GM19035 (cell line): Measurements from ENCODE around the gene MAGOHB.
A peak's percentile ranks its signal among the peaks of the same experiment; 100 is the strongest.
"Not testable (repeated sequence)": the region's sequence is repeated elsewhere in the genome, so short reads cannot be mapped to it uniquely, and the experiment has no call there.

ENCODE experiments used
- ATAC-seq: cut with Tn5 transposase; IDR thresholded peaks from one replicate; pipeline ENCODE4 v1.9.1; 2021; ENCODE audit not compliant: unreplicated experiment

MAGOHB gene

DNA sequence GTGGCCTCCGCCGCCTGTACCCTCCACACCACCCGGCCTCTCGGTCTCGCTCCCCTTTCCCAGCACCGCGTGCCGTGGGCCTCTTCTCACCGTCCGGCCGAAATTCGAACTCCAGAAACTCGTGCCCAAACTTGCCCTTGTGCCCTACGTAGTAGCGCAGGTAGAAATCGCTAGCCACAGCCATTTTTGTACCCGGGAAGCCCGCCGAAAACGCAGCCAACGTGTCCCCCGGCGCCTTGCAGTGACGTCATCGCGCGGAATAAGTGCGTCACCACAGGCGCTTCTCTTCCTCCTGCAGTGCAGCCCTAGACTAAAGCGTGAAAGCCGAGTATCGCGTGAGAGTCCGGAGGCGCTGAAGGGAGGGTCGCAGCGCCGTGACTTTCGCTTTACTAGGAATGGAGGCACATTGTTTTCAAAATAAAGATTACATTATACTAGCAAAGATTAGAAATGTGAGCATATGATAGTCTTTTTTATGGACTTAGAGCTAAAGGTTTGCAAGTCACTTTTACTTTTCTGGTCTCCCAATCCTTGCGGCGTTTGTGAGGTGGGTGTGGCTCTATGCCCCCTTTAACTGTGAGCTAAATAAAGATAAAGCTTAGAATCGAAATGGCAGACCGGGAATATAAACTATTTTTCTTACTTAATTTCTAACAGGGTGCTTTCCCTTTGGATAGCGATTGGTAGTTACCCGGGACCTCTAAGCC, at the start of gene MAGOHB:
Gene MAGOHB, minus strand, starts transcription at position 261 of the 707 bp plus-strand sequence. Its CDS starts 77 bp downstream, at position 184.
- ATAC-seq: peak; percentile 97

DNA sequence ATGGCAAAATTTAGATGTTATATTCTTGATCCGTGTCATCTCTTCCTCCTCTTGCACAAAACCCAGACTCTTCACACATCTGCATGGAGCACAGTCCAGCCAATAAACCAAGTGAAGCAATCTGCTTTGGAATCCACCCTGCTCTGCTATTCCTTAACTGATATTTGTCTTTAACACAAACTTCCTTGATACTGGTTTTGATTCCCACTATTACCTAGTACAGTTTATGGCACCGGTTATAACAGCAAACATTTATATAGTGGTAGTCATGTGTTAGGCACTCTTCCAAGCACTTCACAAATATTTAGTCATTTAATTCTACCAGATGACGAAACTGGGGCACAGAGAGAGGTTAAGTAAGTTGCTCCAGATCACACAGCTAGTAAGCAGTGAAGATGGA, 47.9 kb upstream of the MAGOHB start:
- no peak for ATAC-seq

DNA sequence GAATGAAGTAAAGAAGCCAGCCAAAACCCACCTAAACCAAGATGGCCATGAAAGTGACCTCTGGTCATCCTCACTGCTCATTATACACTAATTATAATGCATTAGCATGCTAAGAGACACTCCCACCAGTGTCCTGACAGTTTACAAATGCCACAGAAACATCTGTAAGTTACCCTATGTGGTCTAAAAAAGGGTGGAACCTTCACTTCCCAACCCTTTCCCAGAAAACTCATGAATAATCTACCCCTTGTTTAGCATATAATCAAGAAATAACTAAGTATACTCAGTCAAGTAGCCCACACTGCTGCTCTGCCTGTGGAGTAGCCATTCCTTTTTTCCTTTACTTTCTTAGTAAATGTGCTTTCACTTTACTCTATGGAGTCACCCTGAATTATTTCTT, 40.6 kb upstream of the MAGOHB start:
- no peak for ATAC-seq

DNA sequence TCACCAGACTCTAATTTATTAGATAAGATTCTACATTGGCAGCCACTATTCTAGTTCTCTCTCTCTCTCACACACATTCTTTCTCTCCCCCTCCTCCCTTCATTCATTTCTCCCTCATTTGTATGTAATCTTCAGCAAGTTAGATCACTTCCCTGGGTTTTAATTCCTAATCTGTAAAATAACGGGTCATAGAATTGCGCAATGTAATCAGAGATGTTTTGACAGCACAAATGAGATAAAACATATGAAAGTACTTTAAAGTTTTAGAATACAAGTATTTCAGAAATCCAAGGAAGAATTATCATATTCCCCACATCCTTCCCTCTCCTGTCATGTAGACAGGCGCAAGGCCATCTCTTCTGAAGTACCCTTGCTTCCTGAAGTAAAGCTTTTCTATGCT, 38.8 kb upstream of the MAGOHB start:
- no peak for ATAC-seq

DNA sequence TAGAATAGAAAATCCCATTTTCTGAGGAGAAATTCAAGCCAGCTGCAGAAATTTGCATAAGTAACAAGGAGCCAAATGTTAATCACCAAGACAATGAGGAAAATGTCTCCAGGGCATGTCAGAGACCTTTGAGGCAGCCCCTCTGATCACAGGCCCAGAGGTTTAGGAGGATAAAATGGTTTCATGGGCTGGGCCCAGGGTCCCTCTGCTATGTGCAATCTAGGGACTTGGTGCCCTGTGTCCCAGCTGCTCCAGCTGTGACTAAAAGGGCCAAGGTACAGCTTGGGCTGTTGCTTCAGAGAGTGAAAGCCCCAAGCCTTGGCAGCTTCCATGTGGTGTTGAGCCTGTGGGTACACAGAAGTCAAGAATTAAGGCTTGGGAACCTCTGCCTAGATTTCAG, 33.2 kb upstream of the MAGOHB start:
- not testable (repeated sequence) for ATAC-seq

DNA sequence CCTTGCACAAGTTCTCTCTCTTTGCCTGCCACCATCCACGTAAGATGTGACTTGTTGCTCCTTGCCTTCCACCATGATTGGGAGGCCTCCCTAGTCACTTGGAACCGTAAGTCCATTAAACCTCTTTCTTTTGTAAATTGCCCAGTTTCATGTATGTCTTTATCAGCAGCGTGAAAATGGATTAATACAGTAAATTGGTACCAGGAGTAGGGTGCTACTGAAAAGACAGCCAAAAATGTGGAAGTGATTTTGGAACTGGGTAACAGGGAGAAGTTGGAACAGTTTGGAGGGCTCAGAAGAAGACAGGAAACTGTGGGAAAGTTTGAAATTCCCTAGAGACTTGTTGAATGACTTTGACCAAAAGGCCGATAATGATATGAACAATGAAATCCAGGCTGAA, 32.5 kb upstream of the MAGOHB start:
- no peak for ATAC-seq

DNA sequence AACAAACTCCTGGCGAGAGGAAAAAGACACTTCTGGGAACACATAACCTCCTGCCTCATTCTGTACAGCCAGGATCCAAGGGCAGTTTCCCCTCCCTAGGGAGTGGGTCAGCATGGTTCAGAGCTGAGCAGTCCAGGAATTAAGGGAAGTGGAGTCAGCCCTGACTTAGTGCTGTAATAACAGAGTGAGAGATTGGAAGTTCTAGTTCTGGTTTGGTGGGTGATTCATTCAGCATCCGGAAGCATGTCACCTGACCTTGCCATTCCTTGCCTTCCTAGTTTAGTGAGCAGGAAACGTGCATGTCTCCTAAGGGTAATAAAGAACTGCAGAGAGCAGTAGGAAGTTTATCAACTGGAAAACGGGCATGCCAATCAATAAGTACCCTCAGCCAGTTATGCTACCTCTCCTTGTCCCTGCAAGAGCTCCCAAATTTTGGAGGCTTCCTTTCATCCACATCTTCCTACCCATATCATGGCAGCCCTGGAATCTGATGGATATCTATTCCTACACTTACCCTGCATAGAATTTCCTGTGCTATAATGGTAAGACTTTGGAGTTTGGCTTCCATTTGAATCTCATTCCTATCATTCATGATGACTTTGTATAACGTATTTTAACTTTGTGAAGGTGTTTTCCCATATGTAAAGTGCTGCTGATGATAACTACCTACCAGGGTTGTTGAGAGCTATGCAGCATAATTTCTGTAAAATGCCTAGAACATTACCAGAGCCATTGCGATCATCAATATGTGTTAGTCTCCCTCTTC, 28.5 kb upstream of the MAGOHB start:
- no peak for ATAC-seq

DNA sequence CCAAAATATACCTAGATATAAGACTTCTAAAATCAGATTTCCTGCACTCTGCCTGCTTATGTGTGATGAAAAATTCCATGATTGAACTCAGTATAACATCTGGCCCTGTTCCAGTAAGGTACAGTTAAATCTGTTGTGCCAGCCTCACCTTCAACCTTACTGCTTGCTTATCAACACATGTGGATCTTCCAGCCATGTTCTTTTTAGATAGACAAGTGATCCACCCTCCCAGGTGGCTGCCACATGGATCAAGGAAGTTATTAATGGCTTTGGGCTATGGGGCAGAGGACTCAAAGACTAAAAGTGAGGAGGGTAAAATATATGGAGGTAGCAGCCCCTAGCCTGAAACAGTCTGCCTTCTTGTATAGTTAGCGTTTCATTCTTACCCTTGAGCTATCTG, 25.3 kb upstream of the MAGOHB start:
- no peak for ATAC-seq

DNA sequence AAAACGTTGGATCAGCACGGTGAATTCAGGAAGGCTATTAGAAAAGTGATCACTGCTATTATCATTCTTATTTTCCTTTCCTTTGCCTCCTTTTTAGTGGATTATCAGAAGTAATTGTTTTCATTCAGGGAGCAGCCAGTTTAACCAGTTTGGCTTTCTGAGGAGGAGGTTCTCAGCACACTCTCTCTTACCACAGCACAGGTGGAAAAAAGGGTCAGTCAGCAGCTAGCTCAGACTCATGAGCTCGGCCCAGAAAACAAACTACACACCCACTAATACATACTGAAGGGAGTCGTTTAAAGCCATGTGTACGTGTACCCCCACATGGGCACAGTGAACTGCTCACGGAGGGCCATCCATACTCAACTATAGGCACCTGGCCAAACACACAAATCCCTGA, 23.2 kb upstream of the MAGOHB start:
- ATAC-seq: no peak

DNA sequence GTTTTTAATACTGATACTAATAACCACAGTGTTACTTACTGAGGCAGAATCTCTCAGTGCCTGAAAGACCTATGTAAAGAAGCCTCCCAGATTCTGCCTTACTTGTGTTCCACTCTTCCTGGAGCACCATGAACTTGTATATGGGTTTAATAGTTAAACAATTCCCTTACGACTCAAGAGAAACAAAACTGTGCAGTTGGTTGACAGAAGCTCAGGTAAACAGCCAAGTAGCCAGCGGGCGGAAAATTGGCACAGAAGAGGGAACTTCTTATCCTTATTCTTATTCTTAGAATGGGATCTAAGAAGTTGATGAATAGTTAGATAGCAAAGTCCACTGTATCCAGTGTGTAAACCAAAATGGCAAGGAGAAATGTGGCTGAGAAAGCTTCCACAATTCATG, 22.7 kb upstream of the MAGOHB start:
- no peak for ATAC-seq

DNA sequence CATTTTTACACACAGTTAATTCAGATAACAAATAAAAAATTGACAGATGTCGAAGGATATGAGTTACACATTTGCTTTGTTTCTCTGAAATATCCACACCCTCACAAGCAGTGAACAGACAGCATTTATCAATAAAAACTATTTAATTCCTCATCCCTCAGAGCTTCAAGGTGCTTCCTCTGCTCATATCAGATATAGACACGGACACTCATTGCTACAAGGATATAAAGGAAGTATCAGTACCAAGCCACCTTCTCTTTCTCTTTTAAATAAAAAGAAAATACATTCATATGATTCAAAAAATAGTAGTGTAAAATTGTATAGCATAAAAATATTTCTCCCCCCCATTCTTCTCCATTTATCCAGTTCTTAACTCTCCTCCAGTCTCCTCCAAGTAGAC, 21.9 kb upstream of the MAGOHB start:
- ATAC-seq: no peak

DNA sequence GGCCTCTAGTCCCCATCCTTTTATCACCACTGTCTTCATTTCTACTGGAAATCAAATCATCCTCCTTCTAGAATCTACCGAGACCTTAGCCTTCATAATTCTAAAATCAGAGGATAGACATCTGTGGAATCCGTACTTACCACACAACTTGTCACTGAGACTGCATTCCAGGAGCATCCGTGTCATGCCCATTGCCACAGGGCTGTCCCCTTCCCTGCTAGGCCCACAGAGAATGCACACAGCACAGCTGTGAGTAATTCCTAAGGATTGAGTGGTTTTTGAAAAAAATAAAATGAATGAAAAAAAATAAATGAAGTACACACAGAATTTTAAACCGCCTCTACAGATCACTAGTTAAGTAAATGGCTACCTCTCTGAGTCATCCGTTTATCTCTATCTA, 21.0 kb upstream of the MAGOHB start:
- no peak for ATAC-seq

DNA sequence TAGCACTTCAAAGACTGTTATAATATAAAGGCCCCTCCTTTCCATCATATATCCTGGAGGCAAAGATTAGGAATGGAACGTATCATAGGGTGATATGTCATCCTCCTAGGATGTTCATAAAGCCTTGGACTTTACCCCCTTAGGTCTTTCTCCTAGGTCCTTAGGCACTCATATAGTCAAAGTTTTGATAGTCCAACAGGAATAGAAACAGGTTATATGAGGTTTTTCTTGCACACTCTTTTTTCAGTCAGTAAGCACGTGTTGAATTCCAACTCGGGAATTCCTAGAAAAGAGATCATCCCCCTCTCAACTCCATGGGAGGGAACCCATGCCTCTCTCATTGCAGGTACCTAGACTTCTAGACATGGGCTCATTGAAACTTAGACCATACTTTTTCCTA, 20.1 kb upstream of the MAGOHB start:
- no peak for ATAC-seq

DNA sequence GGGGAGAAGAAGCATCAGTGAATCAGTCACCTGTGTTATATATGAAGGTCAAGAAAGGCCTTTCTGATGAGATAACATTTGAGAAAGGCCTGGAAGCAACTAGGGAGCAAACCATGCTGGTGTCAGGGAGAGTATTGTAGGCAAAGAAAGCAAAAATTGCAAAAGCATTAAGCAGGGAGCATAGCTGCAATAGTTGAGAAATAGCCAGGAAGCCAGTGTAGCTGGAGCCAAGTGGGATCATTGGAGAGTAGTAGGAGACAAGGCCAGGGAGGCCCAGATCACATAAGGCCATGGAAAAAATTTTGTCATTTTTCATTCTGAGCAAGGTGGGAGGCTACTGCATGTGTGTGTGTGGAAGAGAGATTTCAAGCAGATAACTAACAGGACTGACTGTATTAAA, 18.8 kb upstream of the MAGOHB start:
- ATAC-seq: no peak

DNA sequence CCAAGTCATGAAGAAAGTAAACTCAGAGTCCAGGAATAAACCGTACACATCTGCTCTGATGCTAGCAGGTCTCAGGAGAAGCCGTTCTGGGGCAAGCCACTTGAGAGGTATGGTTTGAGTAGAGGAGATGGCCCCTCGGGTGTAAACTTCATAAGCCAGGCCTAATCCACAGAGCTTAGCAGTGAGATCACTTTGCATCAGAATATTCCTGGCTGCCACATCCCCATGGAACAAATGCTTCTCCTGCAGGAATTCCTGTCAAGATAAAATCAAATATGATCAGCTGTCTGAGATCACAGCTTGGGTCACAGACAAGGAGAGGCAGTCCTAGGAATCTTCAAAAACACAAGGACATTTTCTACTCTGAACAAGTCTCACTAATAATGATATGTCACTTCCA, 11.2 kb upstream of the MAGOHB start:
- ATAC-seq: no peak

DNA sequence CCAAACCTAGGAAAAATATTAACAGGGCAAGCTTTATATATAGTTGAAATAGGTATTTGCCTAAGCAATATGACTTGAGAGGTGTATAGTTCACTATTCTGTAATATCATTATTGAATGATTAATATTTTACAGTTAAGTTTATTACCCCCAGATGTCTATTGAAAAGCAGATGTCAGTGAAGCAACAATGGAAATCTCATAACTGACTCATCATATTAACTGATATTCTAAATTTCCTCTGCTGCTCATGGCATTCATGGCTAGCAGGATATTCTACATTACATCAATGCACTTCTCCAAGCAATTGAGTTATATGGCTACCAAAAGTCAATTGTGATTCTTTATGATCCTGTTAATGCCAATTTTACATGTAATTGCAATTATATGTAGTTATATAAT, 9.7 kb upstream of the MAGOHB start:
- no peak for ATAC-seq

DNA sequence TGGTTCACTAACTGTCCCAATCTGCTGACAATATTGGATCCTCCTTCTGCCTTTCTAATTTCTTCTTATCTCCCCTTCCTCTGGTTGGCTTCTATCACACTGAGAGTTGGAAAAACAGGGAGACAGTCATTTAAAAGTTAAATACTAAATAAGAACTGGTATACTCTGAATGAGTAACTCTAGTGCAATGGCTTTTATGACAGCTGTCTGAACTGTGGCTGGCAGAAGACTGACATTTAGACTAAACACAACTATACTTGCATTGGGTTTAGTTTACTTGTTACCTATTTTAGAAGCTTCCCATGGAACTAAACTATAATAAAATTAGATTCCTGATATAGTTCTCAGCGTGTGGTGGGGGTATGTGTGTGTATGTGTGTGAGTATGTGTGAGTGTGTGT, 7.9 kb upstream of the MAGOHB start:
- no peak for ATAC-seq

DNA sequence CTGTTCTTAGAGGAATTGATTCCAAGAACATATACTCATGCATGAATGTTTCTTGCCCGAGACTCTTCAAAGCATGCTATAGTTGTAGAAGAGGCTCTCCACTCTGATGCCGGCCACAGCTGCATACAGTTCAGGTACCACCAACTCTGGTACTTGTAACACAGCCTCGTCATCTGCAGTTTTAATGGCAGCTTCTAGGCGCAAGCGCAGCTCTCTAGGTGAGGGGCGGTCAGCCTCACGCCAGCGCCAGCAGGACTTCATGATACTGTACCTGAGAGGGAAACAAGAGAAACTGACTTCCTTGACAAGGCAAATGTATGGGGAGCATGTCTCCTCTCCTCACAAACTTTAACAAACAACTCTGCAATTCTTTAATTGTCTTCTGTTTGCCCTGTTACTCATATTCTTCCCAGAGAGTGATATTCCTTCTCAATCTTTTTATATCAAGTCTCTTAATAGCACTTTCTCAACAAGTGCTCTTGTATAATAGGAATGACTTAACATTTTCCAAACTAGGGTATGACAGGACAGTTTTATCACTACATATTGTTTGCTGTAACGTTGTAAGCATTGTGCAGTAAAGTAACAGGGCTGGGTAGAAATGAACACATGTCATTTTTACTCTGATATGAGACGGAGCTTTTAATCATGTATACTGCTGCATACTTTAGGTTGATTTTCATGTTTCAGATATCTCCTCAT, 6.8 kb upstream of the MAGOHB start:
- ATAC-seq: no peak

DNA sequence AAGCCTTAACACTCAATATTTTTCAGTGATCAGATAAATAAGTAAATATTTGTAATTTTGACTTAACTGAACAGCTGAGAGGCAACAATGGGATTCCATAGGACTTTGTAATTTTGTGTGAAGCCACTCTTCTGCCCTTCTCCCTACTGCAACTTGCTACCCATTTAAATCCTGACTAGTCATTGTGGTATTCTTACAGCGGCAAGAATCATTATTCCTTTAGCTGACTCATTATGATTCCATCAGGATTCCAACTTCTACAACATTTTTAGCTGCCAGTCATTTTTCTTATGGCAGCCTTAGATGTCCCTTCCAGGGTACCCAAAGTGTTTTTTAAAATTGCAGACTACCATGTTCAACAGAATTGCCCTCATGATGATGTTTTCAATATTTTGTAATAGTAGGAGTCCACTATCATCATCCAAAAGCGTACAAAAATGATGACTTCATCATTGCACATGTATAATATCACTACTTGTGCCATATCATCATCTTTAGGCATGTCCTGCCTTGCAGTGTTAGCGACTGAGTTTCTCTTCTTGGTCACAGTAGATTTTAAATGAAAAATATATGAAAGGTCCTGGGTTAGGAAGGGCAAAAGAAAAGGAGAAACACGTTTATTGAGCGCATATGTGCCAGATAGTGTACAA, 5.1 kb upstream of the MAGOHB start:
- no peak for ATAC-seq

DNA sequence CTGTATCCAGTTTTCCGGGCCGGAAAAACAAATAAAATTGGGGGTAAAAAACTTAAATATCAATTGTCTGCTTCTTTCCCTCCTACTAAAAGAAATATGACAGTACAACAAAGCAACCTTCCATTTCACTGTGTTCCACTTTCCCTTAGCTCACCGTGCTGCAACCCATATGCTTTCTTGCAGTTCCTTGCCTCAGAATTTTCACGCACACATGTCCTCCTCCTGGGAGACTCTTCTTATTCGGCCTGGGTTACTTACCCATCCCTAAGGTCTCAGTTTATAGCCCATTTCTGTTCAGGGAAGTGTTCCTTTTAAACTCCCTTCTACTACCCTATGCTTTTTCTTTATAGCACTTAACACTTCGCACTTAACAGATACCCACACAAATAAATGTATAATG, 4.5 kb upstream of the MAGOHB start:
- no peak for ATAC-seq

DNA sequence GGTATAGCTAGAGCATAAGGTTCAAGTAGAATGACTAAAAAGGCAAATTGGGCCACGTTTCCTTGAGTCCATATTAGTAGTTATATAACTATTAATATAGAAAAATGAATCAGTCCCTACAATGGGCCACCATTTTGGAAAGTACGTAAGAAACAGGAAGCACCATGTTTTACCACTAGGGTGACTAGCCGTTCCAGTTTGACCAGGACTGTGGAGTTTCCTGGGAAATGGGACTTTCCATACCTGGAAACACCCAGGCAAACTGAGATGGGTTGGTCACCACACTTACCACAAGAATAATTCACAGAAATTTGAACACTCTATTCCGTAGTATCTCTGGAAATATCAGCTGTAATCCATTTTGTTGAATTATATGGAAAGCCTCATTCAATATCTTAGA, 2.1 kb upstream of the MAGOHB start:
- ATAC-seq: no peak

DNA sequence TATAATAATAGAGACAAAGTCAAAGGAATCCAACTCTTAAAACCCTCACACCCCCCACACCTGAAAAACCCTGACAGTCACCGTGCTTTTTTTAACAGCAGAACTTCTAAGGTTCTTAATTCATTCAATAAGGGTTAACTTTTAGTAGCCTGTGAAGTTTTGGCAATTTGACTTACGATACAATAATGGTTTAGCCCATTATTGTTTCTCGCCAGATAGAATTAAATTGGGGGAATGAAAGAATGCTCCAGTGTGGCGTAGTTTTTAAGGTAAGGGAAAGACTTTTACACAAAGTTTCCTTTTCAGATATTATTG, 604 bp upstream of the MAGOHB start:
- no peak for ATAC-seq
